HG02642 (cell line): ENCODE results near the gene COBLL1.

Experiments used
- ATAC-seq: cut with Tn5 transposase; IDR thresholded peaks from one replicate; pipeline ENCODE4 v1.9.1; 2021; ENCODE audit warnings: mild to moderate bottlenecking; ENCODE audit not compliant: unreplicated experiment, poor library complexity

Gene COBLL1

DNA sequence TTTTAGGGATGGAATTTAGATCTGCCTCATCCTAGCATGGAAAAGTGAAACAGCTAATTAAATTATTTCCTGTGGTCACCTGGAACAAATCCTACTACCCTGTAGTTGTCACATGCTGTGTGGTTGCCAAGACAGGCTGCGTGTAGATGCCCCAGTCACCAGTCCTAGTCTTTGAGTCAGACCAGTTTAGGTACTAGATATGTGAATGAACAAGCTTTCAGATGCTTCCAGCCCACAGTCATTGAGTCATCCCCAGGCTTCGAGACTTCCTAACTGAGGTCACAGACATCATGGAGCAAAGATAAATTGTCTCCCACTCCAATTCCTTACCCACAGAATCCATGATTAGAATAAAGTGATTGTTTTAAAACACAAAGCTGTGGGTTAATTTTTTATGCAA is 184.5 kb downstream of the COBLL1 start:
- ATAC-seq = no peak

DNA sequence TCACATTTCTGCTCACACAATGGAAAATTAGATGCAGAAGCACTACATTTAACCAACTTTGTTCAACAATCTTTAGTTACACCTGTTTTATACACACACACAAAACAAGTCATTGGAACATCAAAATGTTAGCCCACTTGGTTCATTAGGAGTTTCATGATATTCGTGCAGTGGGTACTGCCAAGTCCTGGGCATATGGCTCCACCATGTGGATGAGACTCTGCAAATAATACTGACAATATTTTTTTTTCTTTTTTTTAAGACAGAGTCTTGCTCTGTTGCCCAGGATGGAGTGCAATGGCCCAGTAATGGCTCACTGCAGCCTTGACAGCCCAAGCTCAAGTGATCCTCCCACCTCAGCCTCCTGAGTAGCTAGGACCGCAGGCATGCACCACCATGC is 185.9 kb downstream of the COBLL1 start:
- no peak for ATAC-seq

DNA sequence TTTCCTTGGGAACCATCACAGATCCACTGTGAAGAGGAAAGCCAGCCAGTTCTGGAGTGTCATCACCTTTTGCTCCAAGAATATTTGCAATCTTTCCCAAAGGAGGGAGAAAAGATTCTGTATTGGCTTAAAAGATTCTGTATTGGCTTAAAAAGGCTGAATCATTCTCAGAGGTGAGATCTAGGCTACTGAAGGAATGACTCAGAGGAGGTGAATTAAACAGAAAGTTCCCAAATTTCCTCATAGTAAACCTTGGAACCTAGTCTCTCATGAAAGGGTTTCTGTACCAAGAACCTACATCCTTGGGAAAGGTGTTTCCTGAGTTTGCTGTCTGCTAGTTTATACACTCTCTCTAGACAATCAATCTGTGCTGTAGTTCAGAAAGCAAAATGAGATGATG is 186.3 kb downstream of the COBLL1 start:
- no peak for ATAC-seq

DNA sequence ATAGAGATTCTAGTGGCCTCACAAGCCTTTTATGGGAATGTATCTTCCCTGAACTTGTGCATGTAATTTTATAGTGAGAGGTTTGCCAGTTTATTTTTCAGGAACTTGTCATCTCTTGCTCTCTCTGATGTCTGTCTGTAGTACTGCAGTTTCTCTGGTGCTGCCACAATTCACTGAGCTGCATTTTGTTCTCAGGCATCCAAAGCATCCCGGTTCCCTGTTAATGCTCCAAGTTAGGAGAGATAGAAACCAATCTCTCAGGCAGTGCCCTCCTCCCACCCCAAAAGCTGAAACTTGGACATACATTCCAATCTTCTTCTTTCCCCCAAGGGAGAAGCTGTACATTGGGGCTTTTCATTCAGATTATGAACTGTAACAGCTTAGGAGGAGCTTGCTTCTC is 190.3 kb downstream of the COBLL1 start:
- no peak for ATAC-seq

DNA sequence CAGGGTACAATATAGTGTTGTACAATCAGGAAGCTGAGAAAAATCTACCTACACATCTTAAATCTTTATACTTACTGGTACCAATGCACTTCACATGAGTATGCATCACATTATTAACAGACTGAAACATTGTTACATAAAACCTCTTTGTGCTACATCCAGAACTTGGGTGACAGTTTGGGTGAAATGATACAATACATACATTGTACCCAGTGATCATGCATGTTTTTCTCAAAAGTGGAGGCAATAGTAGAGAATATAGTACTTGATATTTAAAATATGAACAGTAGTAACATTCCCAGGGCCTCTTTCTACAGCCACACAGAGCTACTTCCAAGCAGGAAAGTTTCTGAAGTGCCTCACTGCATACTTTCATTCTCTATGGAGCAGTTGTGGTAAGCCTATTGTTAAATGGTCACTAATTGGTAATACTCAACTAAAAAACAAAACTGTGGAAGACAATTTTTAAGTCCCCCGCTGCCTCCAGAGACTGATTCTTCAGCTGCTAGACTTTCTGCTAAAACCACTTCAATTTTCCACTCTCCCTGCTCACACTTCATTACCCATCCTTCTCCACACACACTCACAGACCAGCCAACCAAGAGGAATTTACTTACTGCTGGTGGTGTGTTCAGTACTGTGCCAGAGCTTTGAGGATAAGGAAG is 197.5 kb downstream of the COBLL1 start:
- ATAC-seq = no peak

DNA sequence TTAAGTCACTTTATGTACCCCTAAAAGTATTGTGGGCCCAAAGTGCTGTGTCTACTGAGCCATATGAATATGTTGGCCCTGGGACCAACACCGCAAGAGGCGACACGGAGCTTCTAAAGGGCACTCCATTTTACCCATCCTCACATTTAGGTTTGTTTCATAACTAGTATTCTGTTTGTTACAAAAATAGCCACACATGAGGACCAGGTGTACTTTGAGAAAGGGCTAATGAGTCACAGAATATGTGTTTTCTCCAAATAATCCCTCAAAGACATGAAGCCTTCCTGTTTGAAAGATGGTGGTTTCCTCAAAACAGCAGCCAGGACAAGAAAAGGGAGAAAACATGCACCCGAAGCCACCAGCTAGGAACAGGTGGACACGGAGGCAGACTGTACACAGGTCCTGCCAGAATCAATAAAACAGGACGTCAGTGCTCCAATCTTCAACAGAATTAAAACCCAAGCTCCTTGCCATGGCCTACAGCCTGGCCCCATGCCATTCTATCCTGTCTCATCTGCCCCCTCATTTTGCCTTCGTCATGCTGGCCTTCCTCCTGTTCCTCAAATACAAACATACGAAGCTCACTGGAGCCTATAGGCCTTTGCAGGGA is 198.6 kb downstream of the COBLL1 start:
- ATAC-seq = no peak

DNA sequence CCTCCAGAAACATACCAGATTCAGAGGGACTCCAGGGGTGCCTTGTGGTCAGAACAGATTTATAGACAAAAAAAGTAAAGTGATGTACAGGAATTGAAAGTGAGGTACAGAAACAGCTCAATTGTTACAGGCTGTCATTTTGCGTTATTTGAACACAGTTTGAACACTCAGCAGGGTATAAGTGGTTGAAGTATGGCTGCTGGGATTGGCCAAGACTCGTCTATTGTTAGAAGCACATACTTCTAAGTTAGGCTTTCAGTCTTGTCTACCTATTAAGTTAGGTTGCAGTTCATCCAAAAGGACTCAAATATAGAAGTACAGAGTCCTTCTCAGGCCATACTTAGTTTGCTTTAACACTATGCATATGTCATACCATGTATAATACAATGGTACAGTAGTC is 199.4 kb downstream of the COBLL1 start:
- no peak for ATAC-seq
